ENCODE data around the gene EDA.

- TF ChIP-seq CTCF (IDR thresholded peaks at IDR 0.05; ENCODE audit: low read depth, low read length, poor library complexity, severe bottlenecking) (no peak), EZH2phosphoT487 (IDR thresholded peaks at IDR 0.05; ENCODE audit: borderline replicate concordance, low read length) (no peak)
These were observed 102.2 kb downstream of the EDA start for GRCh38 chrX:69718102-69718501.

Measured in DOHH2 (cell line).